Retinal pigment epithelial cell (primary cell): ENCODE results near the gene RNF212B.

Experiments used
- DNase-seq: peaks from one replicate; pipeline ENCODE4 v3.0.0-alpha.2; 2010; ENCODE audit warnings: low read depth
- H3K4me3 ChIP-seq: 2 replicates; pipeline ENCODE4 v1.5.1; 2011; ENCODE audit warnings: mild to moderate bottlenecking, low read length, control low read depth, moderate library complexity
- TF ChIP-seq, protein P1 (sequence below): conservative IDR thresholded peaks from 2 replicates; pipeline ENCODE4 v1.5.1; 2011; ENCODE audit warnings: low read depth, low read length, control low read depth, inconsistent platforms

The RNF212B gene

DNA sequence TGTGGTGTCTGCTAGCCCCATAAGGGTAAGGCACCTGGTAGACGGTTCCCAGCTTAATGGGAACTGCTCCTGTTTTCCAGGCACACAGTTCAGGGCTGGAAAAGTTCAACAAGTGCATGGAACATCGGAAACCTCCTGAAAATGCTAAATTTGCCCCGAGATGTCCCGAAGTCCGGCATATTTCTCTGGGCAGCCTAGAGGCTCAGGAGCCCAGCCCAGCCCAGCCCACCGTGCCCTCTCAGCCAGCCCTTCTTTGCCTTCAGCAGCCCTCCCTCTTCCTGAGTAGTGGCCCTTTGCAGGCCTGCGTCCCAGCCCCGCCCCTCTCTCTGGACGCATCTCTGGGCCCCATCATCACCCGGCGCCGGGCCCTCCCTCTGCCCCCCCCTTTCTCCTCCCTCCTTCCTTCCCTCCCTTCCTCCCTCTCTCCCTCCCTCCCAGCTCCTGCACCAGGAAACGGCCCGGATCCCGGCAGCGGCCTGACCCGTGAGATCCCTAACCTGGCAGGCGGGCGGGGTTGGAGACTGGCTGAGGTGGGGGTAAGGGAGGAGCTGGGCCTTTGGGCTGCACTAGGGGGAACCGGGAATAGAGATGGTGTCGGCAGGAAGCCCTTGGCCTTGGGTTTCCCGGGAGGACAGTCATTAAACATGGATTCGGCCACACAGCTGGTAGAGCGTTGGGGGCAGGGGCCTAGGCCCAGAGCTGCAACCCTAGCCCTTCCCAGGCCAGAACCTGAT lies 68.8 kb downstream of the RNF212B start, which contains the start of gene BCL2L2:
TSS of gene BCL2L2 (plus strand) at position 422 of the 734 bp plus-strand sequence. CDS start 935 bp downstream, outside the sequence.
- TF ChIP-seq, protein P1, sequence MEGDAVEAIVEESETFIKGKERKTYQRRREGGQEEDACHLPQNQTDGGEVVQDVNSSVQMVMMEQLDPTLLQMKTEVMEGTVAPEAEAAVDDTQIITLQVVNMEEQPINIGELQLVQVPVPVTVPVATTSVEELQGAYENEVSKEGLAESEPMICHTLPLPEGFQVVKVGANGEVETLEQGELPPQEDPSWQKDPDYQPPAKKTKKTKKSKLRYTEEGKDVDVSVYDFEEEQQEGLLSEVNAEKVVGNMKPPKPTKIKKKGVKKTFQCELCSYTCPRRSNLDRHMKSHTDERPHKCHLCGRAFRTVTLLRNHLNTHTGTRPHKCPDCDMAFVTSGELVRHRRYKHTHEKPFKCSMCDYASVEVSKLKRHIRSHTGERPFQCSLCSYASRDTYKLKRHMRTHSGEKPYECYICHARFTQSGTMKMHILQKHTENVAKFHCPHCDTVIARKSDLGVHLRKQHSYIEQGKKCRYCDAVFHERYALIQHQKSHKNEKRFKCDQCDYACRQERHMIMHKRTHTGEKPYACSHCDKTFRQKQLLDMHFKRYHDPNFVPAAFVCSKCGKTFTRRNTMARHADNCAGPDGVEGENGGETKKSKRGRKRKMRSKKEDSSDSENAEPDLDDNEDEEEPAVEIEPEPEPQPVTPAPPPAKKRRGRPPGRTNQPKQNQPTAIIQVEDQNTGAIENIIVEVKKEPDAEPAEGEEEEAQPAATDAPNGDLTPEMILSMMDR: no peak
- peak within 1 kb of the TSS; percentile 94 for H3K4me3 ChIP-seq
- peak; percentile 59 for DNase-seq

DNA sequence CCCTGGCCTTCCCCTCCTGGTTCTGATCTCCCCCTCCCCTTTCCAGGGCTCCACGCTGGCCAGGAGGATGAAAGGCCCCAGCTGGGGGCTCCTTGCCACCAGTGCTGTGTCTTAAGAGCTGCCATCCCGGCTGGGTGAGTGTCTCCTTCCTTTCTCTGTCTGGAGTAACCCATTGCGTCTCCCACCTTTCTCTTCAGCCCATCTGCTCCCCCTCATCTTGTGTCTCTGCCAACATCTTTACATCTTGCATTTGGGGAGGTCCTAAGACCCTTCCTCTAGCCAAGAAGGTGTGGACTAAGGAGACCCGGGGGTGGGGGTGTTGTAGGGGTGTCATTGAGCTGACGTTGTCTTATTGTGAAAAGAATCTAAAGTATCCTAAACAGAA lies 69.4 kb downstream of the RNF212B start:
- DNase-seq: no peak
- H3K4me3 ChIP-seq: peak overlapping the region; percentile 94

DNA sequence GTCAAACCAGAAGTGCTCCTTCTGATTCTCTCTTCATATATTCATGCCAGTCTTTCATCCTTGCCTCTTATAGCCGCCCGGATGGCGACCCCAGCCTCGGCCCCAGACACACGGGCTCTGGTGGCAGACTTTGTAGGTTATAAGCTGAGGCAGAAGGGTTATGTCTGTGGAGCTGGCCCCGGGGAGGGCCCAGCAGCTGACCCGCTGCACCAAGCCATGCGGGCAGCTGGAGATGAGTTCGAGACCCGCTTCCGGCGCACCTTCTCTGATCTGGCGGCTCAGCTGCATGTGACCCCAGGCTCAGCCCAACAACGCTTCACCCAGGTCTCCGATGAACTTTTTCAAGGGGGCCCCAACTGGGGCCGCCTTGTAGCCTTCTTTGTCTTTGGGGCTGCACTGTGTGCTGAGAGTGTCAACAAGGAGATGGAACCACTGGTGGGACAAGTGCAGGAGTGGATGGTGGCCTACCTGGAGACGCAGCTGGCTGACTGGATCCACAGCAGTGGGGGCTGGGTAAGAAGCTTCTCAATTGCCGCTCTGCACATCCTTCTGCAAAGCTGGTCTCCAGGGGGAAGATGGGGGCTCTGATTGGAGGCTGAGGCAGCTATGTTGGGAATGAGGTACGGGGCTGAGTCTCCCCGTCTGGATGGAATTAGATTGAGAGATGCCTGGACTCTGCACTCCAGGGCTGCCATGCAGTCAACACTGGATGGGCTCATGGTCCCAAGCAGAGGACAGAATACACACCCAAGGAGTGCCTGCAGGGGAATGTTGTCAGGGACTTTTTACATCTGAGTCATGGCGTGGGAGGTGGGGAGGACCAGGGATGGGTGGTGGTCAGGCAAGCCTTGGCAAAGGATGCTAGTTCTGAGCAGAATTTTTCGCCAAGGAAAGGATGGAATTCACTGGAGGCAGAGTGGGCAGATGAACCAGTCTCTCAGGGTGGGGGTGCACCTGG lies 70.2 kb downstream of the RNF212B start:
- TF ChIP-seq, protein P1: no peak
- no peak for DNase-seq
- peak overlapping the region; percentile 94 for H3K4me3 ChIP-seq

More for the DNA sequence above, 69.4 kb downstream of the RNF212B start:
- TF ChIP-seq, protein P1: no peak

DNA sequence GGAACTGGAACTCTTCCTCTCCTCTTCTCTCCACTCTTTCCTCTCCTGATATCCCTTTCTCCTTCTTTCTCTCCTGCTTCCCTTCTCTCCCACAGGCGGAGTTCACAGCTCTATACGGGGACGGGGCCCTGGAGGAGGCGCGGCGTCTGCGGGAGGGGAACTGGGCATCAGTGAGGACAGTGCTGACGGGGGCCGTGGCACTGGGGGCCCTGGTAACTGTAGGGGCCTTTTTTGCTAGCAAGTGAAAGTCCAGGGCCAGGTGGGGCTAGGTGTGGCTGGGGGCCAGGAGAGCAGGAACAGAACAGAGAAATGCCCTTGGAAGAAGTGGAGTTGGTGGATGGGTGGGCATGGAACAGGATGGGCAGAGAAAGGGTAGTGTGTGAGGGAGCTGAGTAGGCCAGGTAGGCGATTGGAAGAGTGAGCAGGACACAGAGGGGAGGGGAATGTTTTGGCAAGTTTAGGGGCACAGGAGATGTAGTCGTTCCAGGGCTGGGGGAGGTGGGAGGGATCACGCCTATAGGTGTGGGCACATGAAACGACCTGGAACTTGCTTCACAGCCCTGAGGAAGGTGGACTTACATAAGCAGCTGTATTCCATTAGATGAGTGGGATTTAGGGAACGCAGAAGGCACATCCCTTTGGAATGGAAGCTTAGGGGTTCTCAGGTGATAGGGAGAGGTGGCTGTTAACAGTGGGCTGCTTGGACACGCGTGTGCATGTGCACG lies 71.1 kb downstream of the RNF212B start:
- H3K4me3 ChIP-seq: no peak overlapping the region
- no peak for DNase-seq
- TF ChIP-seq, protein P1: no peak

DNA sequence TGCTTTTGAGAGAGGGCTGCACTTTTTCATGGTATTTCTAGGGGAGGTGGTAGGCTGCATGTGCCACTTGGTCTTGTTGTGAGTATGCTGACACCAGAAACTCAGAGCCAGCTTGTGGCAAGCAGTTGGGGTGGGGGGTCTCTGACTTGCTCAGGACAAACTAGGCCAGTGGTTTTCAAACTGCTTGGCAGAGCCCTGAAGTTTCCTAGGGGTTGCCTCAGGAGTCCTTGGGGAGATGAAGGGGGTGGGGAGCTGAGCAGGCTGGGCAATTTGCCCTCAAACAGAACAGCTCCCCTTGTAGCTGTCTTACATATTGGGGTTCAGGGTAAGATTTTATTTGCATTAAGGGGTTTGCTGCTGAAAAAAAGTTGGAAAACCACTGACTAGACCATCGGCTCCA lies 72.8 kb downstream of the RNF212B start:
- no peak for DNase-seq
- no peak overlapping the region for H3K4me3 ChIP-seq
- TF ChIP-seq, protein P1: no peak

DNA sequence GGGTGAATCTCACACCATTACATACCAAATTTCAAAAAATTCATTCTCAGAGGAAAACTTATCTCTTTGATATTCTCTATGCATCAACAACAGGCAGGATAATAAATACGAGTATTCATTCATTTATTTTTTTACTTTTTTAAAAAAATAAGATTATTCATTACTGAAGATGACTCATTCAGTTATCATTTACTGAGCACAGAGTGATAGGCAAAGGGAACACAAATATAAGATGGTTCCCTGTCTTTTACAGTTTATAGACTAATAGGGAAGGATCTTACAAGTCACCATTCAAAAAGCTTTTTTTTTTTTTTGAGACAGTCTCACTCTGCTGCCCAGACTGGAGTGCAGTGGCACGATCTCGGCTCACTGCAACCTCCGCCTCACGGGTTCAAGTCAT lies 78.6 kb downstream of the RNF212B start:
- no peak overlapping the region for H3K4me3 ChIP-seq
- TF ChIP-seq, protein P1: no peak
- no peak for DNase-seq
